Stimulated activated CD8-positive, alpha-beta memory T cell treated with anti-CD3 and anti-CD28 coated beads, Interleukin-7, amount 100 ng/mL, for 48 hours (primary cell): Measurements from ENCODE around the gene TRIO.

Experiments
- DNase-seq, 2 donors: peaks; one replicate each; pipeline ENCODE4 v3.0.0-alpha.2; 2020; ENCODE audit warnings: low read depth in 1 of 2; ENCODE audit errors: extremely low read depth in 1 of 2

TRIO gene

GRCh38 chr5:14402424-14402823 is 259.3 kb downstream of the TRIO start:
- no peak for DNase-seq

GRCh38 chr5:14404780-14405179 is 261.6 kb downstream of the TRIO start:
- no peak for DNase-seq

GRCh38 chr5:14405267-14405666 is 262.1 kb downstream of the TRIO start:
- no peak for DNase-seq

GRCh38 chr5:14405706-14406553 is 262.8 kb downstream of the TRIO start:
- DNase-seq = no peak

GRCh38 chr5:14406554-14406849 is 263.4 kb downstream of the TRIO start:
- no peak for DNase-seq

- no peak for DNase-seq
These were observed 263.9 kb downstream of the TRIO start for GRCh38 chr5:14407051-14407450.

GRCh38 chr5:14407746-14408175 is 264.6 kb downstream of the TRIO start:
- no peak for DNase-seq

GRCh38 chr5:14408969-14409586 is 265.9 kb downstream of the TRIO start:
- DNase-seq = no peak

- no peak for DNase-seq
These were observed 266.9 kb downstream of the TRIO start for GRCh38 chr5:14410068-14410393.

- no peak for DNase-seq
These were observed 267.5 kb downstream of the TRIO start for GRCh38 chr5:14410394-14411201.

GRCh38 chr5:14411216-14411615 is 268.1 kb downstream of the TRIO start:
- no peak for DNase-seq

GRCh38 chr5:14413331-14413750 is 270.2 kb downstream of the TRIO start:
- DNase-seq = no peak

GRCh38 chr5:14414007-14414406 is 270.9 kb downstream of the TRIO start:
- DNase-seq = no peak

- no peak for DNase-seq
These were observed 271.5 kb downstream of the TRIO start for GRCh38 chr5:14414656-14415023.

- DNase-seq = peak in 1 of 2 donors; percentile 39
These were observed 272.0 kb downstream of the TRIO start for GRCh38 chr5:14415024-14415697.

- no peak for DNase-seq
These were observed 272.5 kb downstream of the TRIO start for GRCh38 chr5:14415698-14416074.

GRCh38 chr5:14416621-14417275 is 273.6 kb downstream of the TRIO start:
- DNase-seq = no peak

- no peak for DNase-seq
These were observed 274.2 kb downstream of the TRIO start for GRCh38 chr5:14417276-14417730.

- DNase-seq = no peak
These were observed 274.9 kb downstream of the TRIO start for GRCh38 chr5:14417792-14418765.

GRCh38 chr5:14419686-14420085 is 276.5 kb downstream of the TRIO start:
- DNase-seq = no peak
